ENCODE measurements around the gene ZNF148. TPM values are rescaled to one million over a fixed set of nuclear protein-coding genes. Genes with fewer than 3 reads are reported as not detected.
A peak's percentile ranks its signal among the peaks of the same experiment; 100 is the strongest.

The ZNF148 gene
- total RNA-seq, 1 experiment from 2014 or later, result 19.7 TPM

DNA sequence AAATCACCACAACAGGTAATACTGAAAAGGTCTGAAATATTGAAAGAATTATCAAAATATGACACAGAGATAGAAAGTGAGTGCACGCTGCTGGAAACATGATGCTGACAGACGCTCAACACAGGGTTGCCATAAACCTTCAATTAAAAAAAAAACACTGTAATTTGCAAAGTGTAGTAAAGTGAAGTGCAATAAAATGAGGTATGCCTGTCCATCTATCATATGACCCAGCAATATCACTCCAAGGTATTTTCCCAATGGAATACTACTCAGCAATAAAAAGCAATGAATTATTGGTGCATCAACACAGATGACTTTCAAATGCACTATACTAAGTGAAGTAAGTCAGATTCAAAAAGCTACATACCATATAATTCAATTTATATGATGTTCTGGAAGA is 115.0 kb downstream of the ZNF148 start:
- CTCF ChIA-PET, result no interaction called here
- 0 out of 2 replicates have a peak overlapping the region, but pooled peaks have one; percentile 13 for H3K27ac Mint-ChIP-seq
- H3K4me1 Mint-ChIP-seq, result peaks cover 8% of the 10 kb centered on the region
- no peak for ATAC-seq
- TF ChIP-seq OVOL2 (CRISPR knock-in tag; IDR thresholded peaks at IDR 0.05; ENCODE audit: borderline replicate concordance) (no peak), HMGA2 (CRISPR knock-in tag; IDR thresholded peaks at IDR 0.05) (no peak), CREB1 (CRISPR knock-in tag; IDR thresholded peaks at IDR 0.05) (no peak), ZNF121 (CRISPR knock-in tag; IDR thresholded peaks at IDR 0.05) (no peak), TEAD4 (CRISPR knock-in tag; IDR thresholded peaks at IDR 0.05) (no peak), NFYB (CRISPR knock-in tag; conservative IDR thresholded peaks at IDR 0.05; ENCODE audit: low read depth) (no peak)
- TF ChIP-seq, protein P1, sequence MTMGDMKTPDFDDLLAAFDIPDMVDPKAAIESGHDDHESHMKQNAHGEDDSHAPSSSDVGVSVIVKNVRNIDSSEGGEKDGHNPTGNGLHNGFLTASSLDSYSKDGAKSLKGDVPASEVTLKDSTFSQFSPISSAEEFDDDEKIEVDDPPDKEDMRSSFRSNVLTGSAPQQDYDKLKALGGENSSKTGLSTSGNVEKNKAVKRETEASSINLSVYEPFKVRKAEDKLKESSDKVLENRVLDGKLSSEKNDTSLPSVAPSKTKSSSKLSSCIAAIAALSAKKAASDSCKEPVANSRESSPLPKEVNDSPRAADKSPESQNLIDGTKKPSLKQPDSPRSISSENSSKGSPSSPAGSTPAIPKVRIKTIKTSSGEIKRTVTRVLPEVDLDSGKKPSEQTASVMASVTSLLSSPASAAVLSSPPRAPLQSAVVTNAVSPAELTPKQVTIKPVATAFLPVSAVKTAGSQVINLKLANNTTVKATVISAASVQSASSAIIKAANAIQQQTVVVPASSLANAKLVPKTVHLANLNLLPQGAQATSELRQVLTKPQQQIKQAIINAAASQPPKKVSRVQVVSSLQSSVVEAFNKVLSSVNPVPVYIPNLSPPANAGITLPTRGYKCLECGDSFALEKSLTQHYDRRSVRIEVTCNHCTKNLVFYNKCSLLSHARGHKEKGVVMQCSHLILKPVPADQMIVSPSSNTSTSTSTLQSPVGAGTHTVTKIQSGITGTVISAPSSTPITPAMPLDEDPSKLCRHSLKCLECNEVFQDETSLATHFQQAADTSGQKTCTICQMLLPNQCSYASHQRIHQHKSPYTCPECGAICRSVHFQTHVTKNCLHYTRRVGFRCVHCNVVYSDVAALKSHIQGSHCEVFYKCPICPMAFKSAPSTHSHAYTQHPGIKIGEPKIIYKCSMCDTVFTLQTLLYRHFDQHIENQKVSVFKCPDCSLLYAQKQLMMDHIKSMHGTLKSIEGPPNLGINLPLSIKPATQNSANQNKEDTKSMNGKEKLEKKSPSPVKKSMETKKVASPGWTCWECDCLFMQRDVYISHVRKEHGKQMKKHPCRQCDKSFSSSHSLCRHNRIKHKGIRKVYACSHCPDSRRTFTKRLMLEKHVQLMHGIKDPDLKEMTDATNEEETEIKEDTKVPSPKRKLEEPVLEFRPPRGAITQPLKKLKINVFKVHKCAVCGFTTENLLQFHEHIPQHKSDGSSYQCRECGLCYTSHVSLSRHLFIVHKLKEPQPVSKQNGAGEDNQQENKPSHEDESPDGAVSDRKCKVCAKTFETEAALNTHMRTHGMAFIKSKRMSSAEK (CRISPR knock-in tag; IDR thresholded peaks at IDR 0.05; ENCODE audit: borderline replicate concordance), result no peak
- TF ChIP-seq, protein P2, sequence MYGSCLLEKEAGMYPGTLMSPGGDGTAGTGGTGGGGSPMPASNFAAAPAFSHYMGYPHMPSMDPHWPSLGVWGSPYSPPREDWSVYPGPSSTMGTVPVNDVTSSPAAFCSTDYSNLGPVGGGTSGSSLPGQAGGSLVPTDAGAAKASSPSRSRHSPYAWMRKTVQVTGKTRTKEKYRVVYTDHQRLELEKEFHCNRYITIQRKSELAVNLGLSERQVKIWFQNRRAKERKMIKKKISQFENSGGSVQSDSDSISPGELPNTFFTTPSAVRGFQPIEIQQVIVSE (CRISPR knock-in tag; IDR thresholded peaks at IDR 0.05; ENCODE audit: borderline replicate concordance), result no peak
- no peak overlapping the region for H3K4me3 Mint-ChIP-seq
- POLR2A ChIA-PET, result no interaction called here
- peaks cover 10% of the 10 kb centered on the region for H3K9me3 Mint-ChIP-seq
- no peaks in the 10 kb centered on the region for H3K27me3 Mint-ChIP-seq (ENCODE audit: low read depth)
- H3K36me3 Mint-ChIP-seq, result peaks cover 13% of the 10 kb centered on the region
- no peak for DNase-seq (ENCODE audit: low spot score)

DNA sequence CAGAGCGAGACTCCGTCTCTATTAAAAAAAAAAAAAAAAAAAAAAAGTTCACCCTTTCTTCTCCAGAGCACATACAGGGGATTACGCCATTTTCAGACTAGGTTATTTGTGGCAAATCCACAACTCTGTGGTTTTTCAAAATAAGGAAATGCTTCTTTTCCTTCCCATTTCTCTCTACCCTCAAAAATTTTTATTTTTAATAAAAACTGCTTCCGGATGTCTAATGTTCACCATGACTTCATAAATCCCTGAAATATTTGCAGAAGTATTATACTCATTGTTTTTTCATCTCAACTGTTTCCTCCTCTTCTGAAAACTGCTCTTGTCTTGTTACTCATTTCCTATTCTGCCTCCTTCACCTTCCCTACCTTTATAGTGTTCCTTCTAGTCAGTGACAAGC is 117.6 kb downstream of the ZNF148 start:
- peaks cover 10% of the 10 kb centered on the region for H3K9me3 Mint-ChIP-seq
- ATAC-seq (no peak), DNase-seq (ENCODE audit: low spot score) (no peak)
- TF ChIP-seq SOX15 (CRISPR knock-in tag; IDR thresholded peaks at IDR 0.05) (no peak), TEAD4 (CRISPR knock-in tag; IDR thresholded peaks at IDR 0.05) (no peak)
- no peaks in the 10 kb centered on the region for H3K27me3 Mint-ChIP-seq (ENCODE audit: low read depth)
- ChIA-PET POLR2A (no interaction called here), CTCF (no interaction called here)
- no peak overlapping the region for H3K27ac Mint-ChIP-seq
- peaks cover 8% of the 10 kb centered on the region for H3K4me1 Mint-ChIP-seq
- peaks cover 13% of the 10 kb centered on the region for H3K36me3 Mint-ChIP-seq
- H3K4me3 Mint-ChIP-seq, result no peak overlapping the region

DNA sequence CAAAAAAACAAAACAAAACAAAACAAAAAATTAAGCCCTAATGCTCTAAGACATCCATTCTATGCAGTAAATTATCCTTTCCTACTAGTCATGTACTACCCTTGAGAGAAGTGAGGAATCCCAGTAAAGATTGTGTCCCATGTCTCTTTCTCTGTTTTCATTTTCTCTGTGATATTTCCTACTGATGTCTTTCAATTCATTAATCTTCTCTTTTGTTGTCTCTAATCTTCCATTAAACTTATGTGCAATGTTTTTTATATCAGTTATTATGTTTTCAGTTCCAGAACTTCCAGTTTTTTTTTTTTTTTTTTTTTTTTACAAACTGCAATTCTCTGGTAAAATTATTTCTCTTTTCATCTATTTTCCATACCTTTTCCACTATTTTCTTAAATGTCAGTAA is 118.5 kb downstream of the ZNF148 start:
- H3K4me3 Mint-ChIP-seq, result no peak overlapping the region
- peaks cover 13% of the 10 kb centered on the region for H3K36me3 Mint-ChIP-seq
- H3K27me3 Mint-ChIP-seq (ENCODE audit: low read depth), result no peaks in the 10 kb centered on the region
- no peak for ATAC-seq
- POLR2A ChIA-PET, result no interaction called here
- CTCF ChIA-PET, result no interaction called here
- H3K27ac Mint-ChIP-seq, result no peak overlapping the region
- no peak for DNase-seq (ENCODE audit: low spot score)
- peaks cover 10% of the 10 kb centered on the region for H3K9me3 Mint-ChIP-seq
- H3K4me1 Mint-ChIP-seq, result peaks cover 5% of the 10 kb centered on the region
- TF ChIP-seq CBFB (CRISPR knock-in tag; IDR thresholded peaks at IDR 0.05; ENCODE audit: low read depth) (no peak), ZNF416 (CRISPR knock-in tag; IDR thresholded peaks at IDR 0.05) (no peak), NR1H2 (CRISPR knock-in tag; IDR thresholded peaks at IDR 0.05) (no peak), ZNF232 (CRISPR knock-in tag; IDR thresholded peaks at IDR 0.05) (no peak), NR2C2 (CRISPR knock-in tag; IDR thresholded peaks at IDR 0.05) (no peak), FOXJ3 (CRISPR knock-in tag; IDR thresholded peaks at IDR 0.05; ENCODE audit: borderline replicate concordance) (no peak), NFE2L1 (CRISPR knock-in tag; IDR thresholded peaks at IDR 0.05) (no peak)
- TF ChIP-seq, protein P3, sequence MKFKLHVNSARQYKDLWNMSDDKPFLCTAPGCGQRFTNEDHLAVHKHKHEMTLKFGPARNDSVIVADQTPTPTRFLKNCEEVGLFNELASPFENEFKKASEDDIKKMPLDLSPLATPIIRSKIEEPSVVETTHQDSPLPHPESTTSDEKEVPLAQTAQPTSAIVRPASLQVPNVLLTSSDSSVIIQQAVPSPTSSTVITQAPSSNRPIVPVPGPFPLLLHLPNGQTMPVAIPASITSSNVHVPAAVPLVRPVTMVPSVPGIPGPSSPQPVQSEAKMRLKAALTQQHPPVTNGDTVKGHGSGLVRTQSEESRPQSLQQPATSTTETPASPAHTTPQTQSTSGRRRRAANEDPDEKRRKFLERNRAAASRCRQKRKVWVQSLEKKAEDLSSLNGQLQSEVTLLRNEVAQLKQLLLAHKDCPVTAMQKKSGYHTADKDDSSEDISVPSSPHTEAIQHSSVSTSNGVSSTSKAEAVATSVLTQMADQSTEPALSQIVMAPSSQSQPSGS (CRISPR knock-in tag; IDR thresholded peaks at IDR 0.05; ENCODE audit: borderline replicate concordance, low read depth), result no peak
- TF ChIP-seq, protein P4, sequence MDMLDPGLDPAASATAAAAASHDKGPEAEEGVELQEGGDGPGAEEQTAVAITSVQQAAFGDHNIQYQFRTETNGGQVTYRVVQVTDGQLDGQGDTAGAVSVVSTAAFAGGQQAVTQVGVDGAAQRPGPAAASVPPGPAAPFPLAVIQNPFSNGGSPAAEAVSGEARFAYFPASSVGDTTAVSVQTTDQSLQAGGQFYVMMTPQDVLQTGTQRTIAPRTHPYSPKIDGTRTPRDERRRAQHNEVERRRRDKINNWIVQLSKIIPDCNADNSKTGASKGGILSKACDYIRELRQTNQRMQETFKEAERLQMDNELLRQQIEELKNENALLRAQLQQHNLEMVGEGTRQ (CRISPR knock-in tag; IDR thresholded peaks at IDR 0.05), result no peak
- TF ChIP-seq, protein P5, sequence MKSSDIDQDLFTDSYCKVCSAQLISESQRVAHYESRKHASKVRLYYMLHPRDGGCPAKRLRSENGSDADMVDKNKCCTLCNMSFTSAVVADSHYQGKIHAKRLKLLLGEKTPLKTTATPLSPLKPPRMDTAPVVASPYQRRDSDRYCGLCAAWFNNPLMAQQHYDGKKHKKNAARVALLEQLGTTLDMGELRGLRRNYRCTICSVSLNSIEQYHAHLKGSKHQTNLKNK (CRISPR knock-in tag; IDR thresholded peaks at IDR 0.05), result no peak
- TF ChIP-seq, protein P6, sequence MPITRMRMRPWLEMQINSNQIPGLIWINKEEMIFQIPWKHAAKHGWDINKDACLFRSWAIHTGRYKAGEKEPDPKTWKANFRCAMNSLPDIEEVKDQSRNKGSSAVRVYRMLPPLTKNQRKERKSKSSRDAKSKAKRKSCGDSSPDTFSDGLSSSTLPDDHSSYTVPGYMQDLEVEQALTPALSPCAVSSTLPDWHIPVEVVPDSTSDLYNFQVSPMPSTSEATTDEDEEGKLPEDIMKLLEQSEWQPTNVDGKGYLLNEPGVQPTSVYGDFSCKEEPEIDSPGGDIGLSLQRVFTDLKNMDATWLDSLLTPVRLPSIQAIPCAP (CRISPR knock-in tag; IDR thresholded peaks at IDR 0.05), result no peak
- TF ChIP-seq, protein P7, sequence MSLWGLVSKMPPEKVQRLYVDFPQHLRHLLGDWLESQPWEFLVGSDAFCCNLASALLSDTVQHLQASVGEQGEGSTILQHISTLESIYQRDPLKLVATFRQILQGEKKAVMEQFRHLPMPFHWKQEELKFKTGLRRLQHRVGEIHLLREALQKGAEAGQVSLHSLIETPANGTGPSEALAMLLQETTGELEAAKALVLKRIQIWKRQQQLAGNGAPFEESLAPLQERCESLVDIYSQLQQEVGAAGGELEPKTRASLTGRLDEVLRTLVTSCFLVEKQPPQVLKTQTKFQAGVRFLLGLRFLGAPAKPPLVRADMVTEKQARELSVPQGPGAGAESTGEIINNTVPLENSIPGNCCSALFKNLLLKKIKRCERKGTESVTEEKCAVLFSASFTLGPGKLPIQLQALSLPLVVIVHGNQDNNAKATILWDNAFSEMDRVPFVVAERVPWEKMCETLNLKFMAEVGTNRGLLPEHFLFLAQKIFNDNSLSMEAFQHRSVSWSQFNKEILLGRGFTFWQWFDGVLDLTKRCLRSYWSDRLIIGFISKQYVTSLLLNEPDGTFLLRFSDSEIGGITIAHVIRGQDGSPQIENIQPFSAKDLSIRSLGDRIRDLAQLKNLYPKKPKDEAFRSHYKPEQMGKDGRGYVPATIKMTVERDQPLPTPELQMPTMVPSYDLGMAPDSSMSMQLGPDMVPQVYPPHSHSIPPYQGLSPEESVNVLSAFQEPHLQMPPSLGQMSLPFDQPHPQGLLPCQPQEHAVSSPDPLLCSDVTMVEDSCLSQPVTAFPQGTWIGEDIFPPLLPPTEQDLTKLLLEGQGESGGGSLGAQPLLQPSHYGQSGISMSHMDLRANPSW (CRISPR knock-in tag; conservative IDR thresholded peaks at IDR 0.05; ENCODE audit: low read depth), result no peak
